ENCODE data around the gene MINDY4B.

GRCh38 chr3:150920236-150920635 lies 15.0 kb upstream of the MINDY4B start:
- TF ChIP-seq CTCF (IDR thresholded peaks at IDR 0.05) (no peak), POLR2A (IDR thresholded peaks at IDR 0.05; ENCODE audit: low read length) (no peak), HDAC2 (IDR thresholded peaks at IDR 0.05) (no peak), KDM5A (IDR thresholded peaks at IDR 0.05) (no peak), SMC3 (IDR thresholded peaks at IDR 0.05) (no peak), REST (IDR thresholded peaks at IDR 0.05) (no peak), CEBPB (IDR thresholded peaks at IDR 0.05) (no peak), NR3C1 (IDR thresholded peaks at IDR 0.05) (no peak), JUN (IDR thresholded peaks at IDR 0.05) (no peak), CHD4 (IDR thresholded peaks at IDR 0.05; ENCODE audit: borderline replicate concordance) (no peak), MYC (IDR thresholded peaks at IDR 0.05; ENCODE audit: borderline replicate concordance, low read length) (no peak)
